ENCODE data around the gene IKZF2.
A peak's percentile ranks its signal among the peaks of the same experiment; 100 is the strongest.

IKZF2 gene

DNA sequence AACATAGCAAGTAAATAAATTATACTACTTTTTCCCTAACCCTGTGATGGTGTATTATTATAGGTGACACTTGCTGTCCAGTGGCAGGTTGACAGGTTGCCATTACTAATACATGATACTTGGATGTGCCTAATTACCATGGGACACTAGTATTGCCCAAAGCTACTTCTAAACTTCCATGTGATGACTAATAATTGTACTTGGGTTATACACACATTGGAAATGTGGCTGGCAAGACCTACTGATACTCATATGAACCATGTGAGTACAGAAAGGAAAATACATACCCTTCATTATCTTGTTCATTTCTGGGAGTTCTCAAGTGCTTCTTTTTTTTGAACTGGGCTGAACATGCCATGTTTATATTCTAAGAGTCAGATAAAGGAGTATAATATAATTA lies 156.4 kb downstream of the IKZF2 start:
- DNase-seq, result no peak

DNA sequence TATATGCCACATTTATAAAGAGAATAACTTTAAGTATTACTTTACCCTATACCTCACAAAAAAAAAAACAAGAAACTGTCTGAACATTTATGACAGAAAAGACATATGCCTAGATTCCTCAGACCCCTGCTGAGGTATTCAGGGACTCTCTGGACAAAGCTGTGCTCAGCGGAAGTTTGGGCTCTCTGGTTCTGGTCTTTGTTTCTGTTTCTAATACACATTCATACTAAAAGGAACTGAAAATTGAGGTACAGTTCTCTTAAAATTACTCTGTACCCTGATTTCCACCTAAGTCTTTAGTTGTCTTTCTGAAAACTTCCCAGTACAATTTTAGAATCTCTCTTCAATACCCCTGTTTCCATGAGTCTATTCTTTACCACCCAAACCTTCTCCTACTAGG lies 160.3 kb downstream of the IKZF2 start:
- DNase-seq, result no peak

DNA sequence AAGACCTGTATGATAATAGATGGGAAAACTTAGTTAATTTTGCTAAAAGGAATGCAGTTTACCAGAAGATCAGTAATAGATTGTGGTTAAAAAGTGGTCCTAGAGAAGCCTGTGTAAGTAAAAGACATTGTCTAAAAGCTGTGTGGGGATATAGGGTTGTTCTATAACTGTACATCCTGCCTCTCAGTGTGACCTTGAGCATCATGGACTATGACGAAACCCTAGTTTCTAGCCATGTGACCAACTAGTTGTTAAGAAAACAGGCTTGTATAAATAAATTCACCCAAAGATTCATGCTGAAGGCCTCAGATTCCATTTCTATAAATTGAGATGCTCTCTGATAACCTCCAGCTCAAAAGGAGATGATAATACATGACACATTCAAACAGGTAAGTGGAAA lies 160.7 kb downstream of the IKZF2 start:
- no peak for DNase-seq

DNA sequence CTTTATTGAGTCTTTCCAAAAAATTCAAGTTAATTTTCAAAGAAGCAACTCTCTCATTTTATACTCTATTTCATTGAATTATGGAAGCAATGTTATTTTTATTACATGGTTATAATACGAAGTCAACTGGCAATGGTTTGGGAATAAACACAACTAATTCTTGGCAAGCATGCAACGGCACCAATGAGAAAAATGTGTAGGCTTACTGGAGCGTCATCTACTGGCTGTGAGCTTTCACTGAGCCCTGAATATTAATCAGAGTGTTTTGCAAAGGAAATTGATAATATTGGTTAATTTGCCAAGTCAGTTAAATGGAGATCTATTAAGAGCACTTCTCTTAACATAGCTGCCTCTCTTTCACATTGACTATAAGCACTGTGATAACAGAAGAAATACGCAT lies 163.9 kb downstream of the IKZF2 start:
- no peak for DNase-seq

DNA sequence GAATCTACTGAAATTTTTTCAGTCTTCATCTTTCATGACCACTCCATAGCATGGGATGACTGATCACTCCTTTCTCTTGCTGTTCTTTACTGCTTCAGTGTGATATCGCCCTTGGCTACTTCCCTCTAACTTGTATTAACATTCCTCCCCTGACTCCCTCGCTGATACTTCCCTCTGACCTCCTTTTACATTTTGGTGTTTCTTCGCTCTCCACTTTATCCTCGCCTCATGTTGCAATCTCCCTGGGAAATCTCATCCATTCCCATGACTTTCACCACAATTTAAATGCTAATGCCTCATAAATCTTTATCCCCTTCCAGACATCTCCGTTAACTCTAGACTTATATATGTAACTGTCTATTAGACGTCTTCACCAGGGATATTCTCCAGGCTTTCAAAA lies 167.3 kb downstream of the IKZF2 start:
- DNase-seq, result no peak

DNA sequence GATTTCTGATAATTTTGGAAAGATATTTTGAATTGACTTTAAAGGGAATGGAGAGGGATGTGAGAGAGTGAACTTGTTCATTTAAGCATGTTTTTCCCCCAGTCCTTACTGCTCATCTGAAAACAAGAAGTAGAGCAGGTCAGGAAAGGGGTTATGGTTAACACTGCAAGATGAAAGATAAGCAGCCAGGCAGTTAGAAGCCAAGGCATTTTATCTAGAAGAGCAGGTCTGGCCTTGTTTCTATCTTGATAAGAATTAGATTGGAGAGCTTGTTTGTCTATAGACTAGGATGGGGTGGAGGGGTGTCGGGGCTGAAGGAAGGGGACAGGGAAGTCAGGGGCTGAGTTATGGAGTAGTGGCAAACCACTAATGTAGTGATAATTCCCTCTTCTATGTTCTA lies 171.6 kb downstream of the IKZF2 start:
- peak; percentile 28 for DNase-seq

DNA sequence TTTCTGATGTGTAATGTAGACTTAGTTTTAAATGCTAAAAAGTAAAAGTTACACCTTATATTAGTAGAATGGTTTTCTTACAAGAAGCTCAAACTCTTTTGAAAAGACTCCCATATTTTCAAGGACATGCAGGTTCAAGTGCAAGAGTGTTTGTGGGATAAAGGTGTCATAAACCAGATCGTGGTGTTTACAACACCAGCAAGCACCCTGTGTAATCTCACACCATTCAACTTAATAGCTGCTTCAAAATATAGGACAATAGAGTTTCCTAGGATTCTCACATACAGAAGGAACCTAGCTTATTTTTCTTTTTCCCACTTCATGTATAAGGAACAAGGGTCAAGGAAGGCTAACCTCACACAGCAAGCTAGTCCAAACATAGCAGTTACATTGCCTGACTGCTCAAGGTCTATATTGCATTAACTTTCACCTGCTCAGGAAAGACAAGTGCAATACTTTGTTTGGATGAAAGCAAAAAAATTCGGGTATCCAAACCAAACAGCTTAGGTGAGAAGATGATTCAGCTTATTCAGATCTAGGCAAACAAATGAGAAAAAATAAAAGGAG lies 172.3 kb downstream of the IKZF2 start:
- no peak for DNase-seq

DNA sequence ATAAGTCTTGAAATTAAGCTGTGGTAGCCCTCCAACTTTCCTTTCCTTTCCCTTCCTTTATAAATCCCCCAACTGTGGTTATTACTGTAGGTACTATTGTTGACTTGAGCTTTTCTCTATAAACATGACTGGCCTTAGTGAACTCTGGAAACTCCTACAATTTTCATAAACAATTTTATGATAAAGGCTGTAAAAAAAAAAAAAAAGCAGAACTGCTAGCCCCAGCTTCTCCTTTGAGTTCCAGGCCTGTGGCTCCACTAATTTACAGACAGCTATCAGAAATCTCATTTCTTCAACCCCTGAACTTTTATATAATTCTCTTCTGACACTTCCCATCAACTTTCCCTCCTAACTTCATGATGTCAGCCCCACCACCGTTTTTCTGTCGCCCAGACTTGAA lies 174.3 kb downstream of the IKZF2 start:
- no peak for DNase-seq

DNA sequence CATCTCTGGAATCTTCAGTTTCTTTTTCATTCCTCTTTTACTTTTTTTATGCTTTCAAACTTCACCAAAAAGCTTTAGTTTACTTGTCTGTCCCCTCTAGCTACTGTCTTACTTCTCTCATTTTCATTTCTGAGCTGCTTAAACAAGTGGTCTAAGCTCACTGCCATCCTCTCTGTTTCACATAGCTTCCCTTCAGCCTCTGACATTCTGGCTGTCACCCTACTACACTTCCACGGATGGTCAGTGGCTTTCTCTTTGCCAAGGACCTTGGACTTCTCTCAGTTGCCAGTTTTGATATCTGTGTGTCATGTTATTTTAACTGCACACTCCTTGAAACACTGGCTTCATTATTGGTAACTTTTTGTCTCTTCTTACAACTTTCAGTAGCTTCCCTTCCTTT lies 176.1 kb downstream of the IKZF2 start:
- DNase-seq, result no peak

DNA sequence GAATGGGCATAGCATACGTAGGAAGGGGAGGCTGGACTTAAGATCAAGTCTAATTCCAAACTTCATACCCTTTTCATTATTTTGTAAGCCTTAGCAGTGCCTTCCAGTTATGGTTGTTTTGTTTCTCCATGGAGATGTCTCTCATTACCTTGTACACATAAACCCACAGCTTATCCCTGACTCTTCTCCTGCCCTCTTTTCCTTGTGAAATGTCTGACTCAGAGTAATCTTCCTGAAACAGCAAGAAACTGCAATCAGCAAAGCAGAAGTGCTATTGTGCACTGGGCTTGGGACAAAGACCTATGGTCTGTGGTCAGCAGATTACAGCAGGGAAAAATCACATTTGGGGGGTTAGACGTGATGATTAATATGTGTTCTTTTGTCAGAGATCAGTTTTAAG lies 176.7 kb downstream of the IKZF2 start:
- no peak for DNase-seq

DNA sequence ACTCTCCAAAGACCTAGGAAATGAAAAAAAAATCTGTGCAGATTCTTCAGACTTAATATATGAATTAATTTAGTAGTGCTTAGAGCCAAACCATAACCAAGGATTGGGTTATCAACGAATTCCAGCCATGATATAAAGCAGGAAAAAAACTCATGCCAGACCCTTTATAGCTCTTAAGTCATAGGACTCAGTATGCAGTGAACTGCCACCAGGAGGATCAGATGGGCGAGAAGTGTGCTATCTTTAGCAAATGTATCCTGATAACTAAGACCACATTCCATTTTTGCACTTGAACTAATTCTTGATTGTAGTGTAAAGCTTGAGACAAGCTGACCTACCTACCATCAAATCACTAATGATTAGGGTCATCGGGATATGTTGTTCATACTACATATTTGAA lies 178.1 kb downstream of the IKZF2 start:
- DNase-seq, result no peak

DNA sequence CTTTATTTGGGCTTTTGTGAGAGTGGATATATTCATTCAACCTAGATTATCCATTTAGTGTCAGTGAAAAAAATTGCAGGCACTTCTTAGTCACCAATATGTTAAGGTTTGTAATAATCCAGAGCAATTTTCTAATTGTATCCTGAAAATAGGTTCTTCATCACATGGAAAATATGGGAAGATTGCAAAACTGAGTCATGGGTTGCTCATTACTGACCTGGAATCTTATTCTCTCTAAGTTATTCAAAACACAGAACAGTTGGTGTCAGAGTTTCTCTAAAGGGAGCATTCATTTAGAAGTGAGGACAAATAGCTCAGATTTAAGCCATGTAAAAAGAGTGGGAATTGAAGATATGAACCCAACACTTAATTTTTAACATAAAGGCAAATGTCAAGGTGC lies 181.3 kb downstream of the IKZF2 start:
- no peak for DNase-seq

DNA sequence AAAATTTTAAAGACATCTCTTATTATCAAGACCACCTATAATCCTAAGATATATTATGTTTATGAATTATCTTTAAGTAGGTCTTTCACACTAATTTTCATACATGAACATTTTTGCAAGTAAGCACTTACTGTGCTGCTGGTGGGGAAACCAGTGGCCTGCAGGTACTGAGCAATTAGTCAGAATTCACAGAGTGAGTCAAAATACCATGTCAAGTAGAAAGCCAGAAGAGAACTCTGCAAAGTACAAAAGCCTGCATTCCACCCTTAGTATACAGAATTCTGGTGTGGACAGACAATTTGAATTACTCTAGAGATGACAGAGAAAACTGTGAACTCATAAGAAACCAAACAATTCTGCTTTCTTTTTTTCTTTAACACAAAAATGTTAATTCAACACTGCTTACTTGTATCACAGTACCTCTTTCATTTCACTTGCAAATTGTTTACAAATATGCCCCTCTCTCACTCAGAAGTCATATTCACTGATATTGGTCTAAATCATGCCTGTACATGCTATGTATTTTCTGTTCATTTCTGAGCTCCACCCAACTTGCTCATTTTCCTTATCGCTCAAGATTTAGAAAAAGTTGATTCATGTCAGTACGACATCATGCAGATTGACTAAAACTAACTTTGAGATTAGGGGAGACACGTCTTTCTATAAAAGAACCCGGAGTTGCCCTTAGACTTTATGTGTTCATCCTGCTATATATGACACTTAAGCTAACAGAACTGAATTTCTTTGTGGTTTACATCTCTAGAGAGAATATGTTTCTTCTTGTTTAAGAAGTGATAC lies 182.9 kb downstream of the IKZF2 start:
- no peak for DNase-seq

DNA sequence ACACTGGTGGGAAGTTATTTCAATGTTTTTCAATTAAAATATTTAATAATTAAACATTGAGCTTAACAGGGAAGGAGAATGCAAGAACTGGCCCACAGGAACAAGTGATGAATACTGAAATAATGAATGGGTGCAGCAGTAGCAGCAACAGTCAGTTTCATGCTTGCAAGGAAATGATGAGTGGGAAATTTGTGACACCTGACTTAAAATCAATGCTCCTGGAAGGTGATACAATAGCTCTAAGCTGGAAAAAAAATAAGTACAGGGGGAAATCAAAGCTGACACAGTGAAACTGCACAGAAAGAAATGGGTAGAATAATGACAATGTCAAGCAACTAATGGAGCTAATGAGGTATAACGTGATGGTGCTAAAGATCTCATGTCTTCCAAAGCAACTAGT lies 184.5 kb downstream of the IKZF2 start:
- no peak for DNase-seq

DNA sequence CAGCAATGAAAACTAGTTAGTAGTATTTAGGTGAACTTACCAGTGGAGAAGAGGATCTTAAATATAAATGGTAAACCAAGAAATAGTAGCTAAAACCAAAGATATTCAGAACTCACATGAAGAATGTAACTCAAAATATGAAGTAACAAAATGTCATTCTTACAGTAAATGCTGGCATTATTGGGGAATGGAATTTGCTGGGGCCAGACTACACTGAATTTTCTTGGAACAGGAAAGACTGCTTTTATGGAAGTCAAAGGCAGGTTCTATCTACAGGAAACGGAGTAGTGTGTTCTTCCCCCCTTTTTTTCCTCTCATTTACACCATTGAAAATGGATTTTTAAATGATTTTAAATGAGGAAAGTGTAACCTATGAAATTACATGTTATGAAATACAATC lies 188.7 kb downstream of the IKZF2 start:
- no peak for DNase-seq

DNA sequence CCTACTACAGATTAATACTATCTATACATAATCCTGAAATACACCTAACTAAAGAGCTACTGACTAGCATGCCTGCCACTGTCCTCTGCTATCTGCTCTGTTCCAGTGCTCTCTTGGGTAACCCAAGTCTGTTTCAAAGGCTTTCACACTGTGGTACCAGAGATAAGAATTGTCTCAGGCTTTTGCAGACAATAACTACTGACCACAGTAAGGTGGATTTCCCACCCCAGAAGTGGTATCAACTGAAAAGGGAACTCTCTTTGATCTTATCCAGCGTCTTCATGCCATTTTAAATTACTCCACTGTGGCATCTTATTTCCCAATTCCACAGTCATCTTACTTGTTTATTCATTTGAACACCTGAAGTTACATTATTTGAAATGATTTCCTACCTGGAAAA lies 190.2 kb downstream of the IKZF2 start:
- no peak for DNase-seq

DNA sequence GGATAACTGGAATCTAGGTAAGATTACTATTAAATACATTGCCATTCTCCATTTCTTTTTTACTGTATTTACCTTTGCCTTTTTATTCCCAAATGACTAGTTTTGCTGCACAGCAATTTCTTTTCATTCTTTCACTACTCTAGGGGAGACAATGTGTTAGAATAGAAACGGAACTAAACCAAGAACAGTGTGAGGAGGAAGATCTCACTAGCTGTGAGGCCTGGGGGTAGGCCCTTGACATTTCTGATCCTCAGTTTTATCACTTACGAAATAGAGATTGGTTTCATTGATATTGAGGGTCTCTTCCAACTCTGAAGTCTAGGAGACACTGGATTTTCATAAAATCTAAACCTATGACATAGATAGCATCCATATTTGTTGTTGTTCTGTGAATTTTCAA lies 191.1 kb downstream of the IKZF2 start:
- no peak for DNase-seq

DNA sequence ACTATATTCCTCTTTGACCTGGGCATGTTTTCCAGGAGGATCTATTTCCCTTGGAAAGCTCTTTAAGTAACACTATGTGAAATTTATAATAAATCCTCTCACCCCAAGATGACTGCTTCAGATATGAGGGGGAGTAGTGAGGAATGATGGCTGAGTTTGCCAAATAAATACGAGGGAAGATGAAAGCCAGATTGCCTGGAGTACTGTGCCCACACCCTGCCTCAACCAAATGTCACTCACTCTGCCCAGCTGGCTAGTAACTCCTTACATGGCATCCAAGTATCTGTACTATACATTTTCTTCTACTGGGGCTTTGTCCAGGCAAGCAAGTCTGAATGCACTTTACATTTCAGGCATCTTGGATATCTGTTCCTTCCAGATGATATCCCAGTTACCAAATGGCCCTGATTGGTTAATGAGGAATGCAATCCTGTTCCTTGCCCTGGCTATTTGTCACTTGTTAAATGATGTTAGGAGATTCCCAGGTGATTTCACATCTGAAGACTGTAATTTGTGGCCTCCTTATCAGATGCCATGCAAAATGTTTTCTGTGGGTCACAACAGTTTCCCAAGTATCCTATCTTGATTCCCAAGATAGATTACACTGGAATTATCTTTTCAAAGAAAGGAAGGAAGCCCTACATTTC lies 191.8 kb downstream of the IKZF2 start:
- no peak for DNase-seq

DNA sequence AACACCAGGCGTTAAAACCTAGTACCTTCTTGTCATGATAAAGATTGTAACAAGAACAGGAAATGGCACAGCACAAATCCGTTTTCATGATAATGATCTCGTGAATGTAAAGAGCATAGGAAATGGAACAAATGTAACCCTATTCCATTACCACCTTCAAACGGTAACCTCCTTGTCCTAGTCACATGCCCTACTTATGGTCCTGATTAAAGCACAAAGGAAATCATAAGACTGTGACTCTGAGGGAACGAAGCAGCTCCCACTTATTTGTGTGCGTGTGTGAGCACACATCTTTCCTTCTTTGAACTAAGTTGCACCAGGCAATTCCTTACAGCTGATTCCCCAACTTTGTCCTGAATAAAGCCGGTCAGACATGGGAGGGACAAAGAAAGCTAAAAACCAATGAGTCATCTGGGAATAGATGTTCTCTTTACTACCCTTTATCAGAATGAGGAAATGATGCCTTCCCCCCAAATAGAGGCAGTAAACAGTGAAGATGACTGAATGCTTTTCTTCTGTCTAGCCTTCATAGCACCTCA lies 192.6 kb downstream of the IKZF2 start:
- DNase-seq, result no peak

DNA sequence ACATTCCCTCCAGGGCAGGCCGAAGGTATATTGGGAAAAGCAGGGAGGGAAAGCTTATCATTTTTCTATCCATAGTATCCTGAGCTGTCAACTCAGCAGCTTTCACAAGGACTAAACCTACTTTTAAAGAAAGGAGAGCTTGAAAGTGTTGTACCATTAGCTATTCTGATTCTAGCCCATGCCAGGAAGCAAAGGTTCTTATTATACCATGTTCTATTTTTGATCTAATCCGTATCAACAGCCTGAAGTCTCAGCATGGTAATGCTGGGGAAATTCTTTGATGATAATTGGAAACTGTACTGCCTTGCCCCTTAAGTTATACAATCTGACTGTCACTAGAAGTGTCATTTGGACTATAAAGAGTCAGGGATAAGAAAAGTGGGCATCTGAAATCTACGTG lies 193.3 kb downstream of the IKZF2 start:
- no peak for DNase-seq

DNA sequence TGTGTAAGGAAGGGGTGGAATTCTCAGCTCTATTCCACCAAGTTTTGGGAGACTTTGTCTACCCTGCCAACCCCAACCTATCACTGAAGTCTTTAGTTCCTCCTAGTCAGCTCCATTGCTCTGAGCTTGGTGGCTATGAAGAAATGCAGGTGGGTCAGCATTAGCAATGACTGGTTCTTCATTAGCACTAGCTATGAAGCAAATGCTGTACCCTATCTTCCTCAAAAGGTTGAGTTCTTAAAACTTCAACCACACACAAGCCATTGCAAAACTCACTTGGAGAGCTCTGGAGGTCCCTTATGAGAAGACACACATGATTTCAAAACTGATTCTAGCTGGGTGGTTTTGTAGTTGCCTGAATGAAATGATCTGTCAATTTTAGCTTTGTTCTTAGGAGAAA lies 193.8 kb downstream of the IKZF2 start:
- DNase-seq, result no peak

DNA sequence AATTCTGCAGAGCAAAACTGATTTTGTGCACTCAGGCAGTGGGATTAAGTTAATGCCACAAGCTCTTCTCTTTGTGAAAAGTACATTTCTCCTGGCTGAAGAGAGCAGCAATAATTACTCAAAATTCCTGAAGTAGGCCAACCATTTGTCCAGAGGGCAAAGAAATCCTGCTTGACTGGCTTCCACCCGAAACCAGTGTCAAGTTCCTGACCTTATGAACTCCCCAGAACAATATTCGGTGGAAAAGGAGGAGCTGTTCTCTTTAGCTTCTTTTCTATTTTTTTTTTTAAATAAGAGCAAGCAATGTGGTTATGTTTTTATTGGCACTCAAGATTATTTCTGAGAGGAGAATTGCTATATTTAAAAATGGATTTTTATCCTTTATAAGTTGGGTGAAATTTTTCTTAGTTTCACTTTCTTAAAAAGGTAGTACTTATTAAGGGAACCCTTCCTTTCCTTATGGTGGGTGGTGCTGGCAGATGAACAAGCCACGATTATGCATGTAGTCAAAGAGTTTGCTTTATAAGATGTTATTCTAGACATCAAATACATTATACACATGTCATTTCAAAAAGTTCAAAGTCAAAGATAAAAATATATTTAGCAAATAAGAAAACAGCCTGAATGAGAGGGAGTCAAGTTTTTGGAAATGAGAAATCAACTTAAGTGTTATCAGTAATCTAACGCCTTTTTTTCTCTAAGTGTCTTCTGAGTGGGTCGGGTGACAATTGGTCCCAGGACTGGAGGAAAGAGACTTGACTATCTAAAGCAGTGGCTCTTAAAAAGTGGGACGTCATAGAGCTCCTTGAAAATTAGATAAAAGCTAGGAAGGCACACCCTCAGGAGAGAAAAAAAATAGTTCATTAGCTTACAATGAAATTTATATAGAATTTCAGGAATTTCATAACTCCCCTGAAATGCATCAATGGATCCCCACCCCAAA lies 194.5 kb downstream of the IKZF2 start:
- DNase-seq, result no peak

Data from GDM1 (cell line).